ENCODE results near the gene G6PC3.
A peak's percentile ranks its signal among the peaks of the same experiment; 100 is the strongest.

G6PC3 gene

GRCh38 chr17:44093231-44093900 is 22.8 kb downstream of the G6PC3 start:
- no peak overlapping the region for H3K4me3 ChIP-seq (ENCODE audit: low read length in 2 of 2)

GRCh38 chr17:44094701-44095387 is 24.3 kb downstream of the G6PC3 start:
- H2AK5ac ChIP-seq (ENCODE audit: low read depth, low read length): no peak overlapping the region
- peak overlapping the region in 1 of 2 donors; percentile 45 for H3K4me3 ChIP-seq (ENCODE audit: low read length in 2 of 2)
- no peak overlapping the region for H4K91ac ChIP-seq (ENCODE audit: low read depth, low read length, poor library complexity)
- peaks cover 8% of the 10 kb centered on the region for H3K79me1 ChIP-seq (ENCODE audit: low read depth, low read length)
- DNase-seq (ENCODE audit: low spot score): no peak
- H3K9ac ChIP-seq (ENCODE audit: low read depth, low read length, poor library complexity): no peak overlapping the region
- no CpG with 5 or more reads among the region's 8 CpGs for WGBS, 2 donors (ENCODE audit: extremely low coverage in 2 of 2, insufficient read length in 2 of 2, insufficient replicate concordance in 1 of 2)
- peaks cover 16 to 24% of the 10 kb centered on the region in 2 donors for H3K36me3 ChIP-seq (replicated peaks in 1 of 2; ENCODE audit: control insufficient read depth in 2 of 2, insufficient read depth in 2 of 2, low read length in 2 of 2)
- no peak overlapping the region for H2BK120ac ChIP-seq (ENCODE audit: low read depth, low read length)
- H2BK15ac ChIP-seq (ENCODE audit: low read length): no peak overlapping the region
- no peak overlapping the region for H2AFZ ChIP-seq (ENCODE audit: low read length)
- no peak overlapping the region for H4K8ac ChIP-seq (ENCODE audit: low read depth, low read length)
- peak overlapping the region; percentile 50 for H3K4me2 ChIP-seq (ENCODE audit: insufficient read depth, low read length, poor library complexity, severe bottlenecking)
- H3K9me3 ChIP-seq (replicated peaks in 1 of 2; ENCODE audit: control insufficient read depth in 2 of 2, insufficient read depth in 1 of 2, low read depth in 1 of 2, low read length in 2 of 2): no peaks in the 10 kb centered on the region
- H3K27ac ChIP-seq (replicated peaks; ENCODE audit: low read length): peak overlapping the region; percentile 99
- H3K14ac ChIP-seq (ENCODE audit: low read length): no peak overlapping the region
- H3K4ac ChIP-seq (ENCODE audit: low read length): no peak overlapping the region
- no peak overlapping the region for H3K23ac ChIP-seq (ENCODE audit: low read depth, low read length, poor library complexity)
- H3K4me1 ChIP-seq (ENCODE audit: control insufficient read depth in 2 of 2, insufficient read depth in 1 of 2, low read depth in 1 of 2, low read length in 2 of 2): peaks cover 10 to 12% of the 10 kb centered on the region in 2 donors
- peak overlapping the region; percentile 85 for H2BK5ac ChIP-seq (ENCODE audit: low read length)
- peak overlapping the region; percentile 33 for H3K18ac ChIP-seq (ENCODE audit: low read length)
- no peak overlapping the region for H2BK12ac ChIP-seq (ENCODE audit: low read length)
- no peaks in the 10 kb centered on the region for H3K27me3 ChIP-seq (ENCODE audit: control insufficient read depth in 3 of 3, insufficient read depth in 3 of 3, low read depth in 1 of 3, low read length in 3 of 3)

More at GRCh38 chr17:44093231-44093900, 22.8 kb downstream of the G6PC3 start:
- Histone ChIP-seq H4K91ac (ENCODE audit: low read depth, low read length, poor library complexity) (no peak overlapping the region), H3K27me3 (ENCODE audit: control insufficient read depth in 3 of 3, insufficient read depth in 3 of 3, low read depth in 1 of 3, low read length in 3 of 3) (no peaks in the 10 kb centered on the region), H3K79me1 (ENCODE audit: low read depth, low read length) (peaks cover 8% of the 10 kb centered on the region), H3K4ac (ENCODE audit: low read length) (peak overlapping the region; percentile 40), H3K4me2 (ENCODE audit: insufficient read depth, low read length, poor library complexity, severe bottlenecking) (no peak overlapping the region), H3K4me1 (ENCODE audit: control insufficient read depth in 2 of 2, insufficient read depth in 1 of 2, low read depth in 1 of 2, low read length in 2 of 2) (peaks cover 10 to 13% of the 10 kb centered on the region in 2 donors), H2AFZ (ENCODE audit: low read length) (no peak overlapping the region), H2BK12ac (ENCODE audit: low read length) (no peak overlapping the region), H3K18ac (ENCODE audit: low read length) (peak overlapping the region; percentile 40), H3K23ac (ENCODE audit: low read depth, low read length, poor library complexity) (peak overlapping the region; percentile 46), H3K14ac (ENCODE audit: low read length) (peak overlapping the region; percentile 75), H2AK5ac (ENCODE audit: low read depth, low read length) (peak overlapping the region; percentile 78), H2BK15ac (ENCODE audit: low read length) (peak overlapping the region; percentile 65), H3K27ac (replicated peaks; ENCODE audit: low read length) (peak overlapping the region; percentile 6), H3K9me3 (replicated peaks in 1 of 2; ENCODE audit: control insufficient read depth in 2 of 2, insufficient read depth in 1 of 2, low read depth in 1 of 2, low read length in 2 of 2) (no peaks in the 10 kb centered on the region), H3K36me3 (replicated peaks in 1 of 2; ENCODE audit: control insufficient read depth in 2 of 2, insufficient read depth in 2 of 2, low read length in 2 of 2) (peaks cover 20 to 30% of the 10 kb centered on the region in 2 donors), H3K9ac (ENCODE audit: low read depth, low read length, poor library complexity) (peak overlapping the region; percentile 55), H4K8ac (ENCODE audit: low read depth, low read length) (no peak overlapping the region), H2BK120ac (ENCODE audit: low read depth, low read length) (no peak overlapping the region), H2BK5ac (ENCODE audit: low read length) (peak overlapping the region; percentile 8)
- no peak for DNase-seq (ENCODE audit: low spot score)
- no CpG with 5 or more reads among the region's 21 CpGs for WGBS, 2 donors (ENCODE audit: extremely low coverage in 2 of 2, insufficient read length in 2 of 2, insufficient replicate concordance in 1 of 2)

GRCh38 chr17:44095388-44095646 is 24.8 kb downstream of the G6PC3 start:
- Histone ChIP-seq H3K23ac (ENCODE audit: low read depth, low read length, poor library complexity) (no peak overlapping the region), H3K4me2 (ENCODE audit: insufficient read depth, low read length, poor library complexity, severe bottlenecking) (peak overlapping the region; percentile 50), H2AK5ac (ENCODE audit: low read depth, low read length) (no peak overlapping the region), H2BK15ac (ENCODE audit: low read length) (no peak overlapping the region), H2BK12ac (ENCODE audit: low read length) (no peak overlapping the region), H4K8ac (ENCODE audit: low read depth, low read length) (no peak overlapping the region), H4K91ac (ENCODE audit: low read depth, low read length, poor library complexity) (no peak overlapping the region), H3K14ac (ENCODE audit: low read length) (no peak overlapping the region), H3K4ac (ENCODE audit: low read length) (no peak overlapping the region), H3K36me3 (replicated peaks in 1 of 2; ENCODE audit: control insufficient read depth in 2 of 2, insufficient read depth in 2 of 2, low read length in 2 of 2) (peaks cover 16 to 24% of the 10 kb centered on the region in 2 donors), H3K79me1 (ENCODE audit: low read depth, low read length) (peaks cover 8% of the 10 kb centered on the region), H3K9ac (ENCODE audit: low read depth, low read length, poor library complexity) (no peak overlapping the region), H3K27ac (replicated peaks; ENCODE audit: low read length) (peak overlapping the region; percentile 99), H3K27me3 (ENCODE audit: control insufficient read depth in 3 of 3, insufficient read depth in 3 of 3, low read depth in 1 of 3, low read length in 3 of 3) (no peaks in the 10 kb centered on the region), H3K18ac (ENCODE audit: low read length) (peak overlapping the region; percentile 33), H3K9me3 (replicated peaks in 1 of 2; ENCODE audit: control insufficient read depth in 2 of 2, insufficient read depth in 1 of 2, low read depth in 1 of 2, low read length in 2 of 2) (no peaks in the 10 kb centered on the region), H2AFZ (ENCODE audit: low read length) (peak overlapping the region; percentile 78), H2BK120ac (ENCODE audit: low read depth, low read length) (no peak overlapping the region), H3K4me1 (ENCODE audit: control insufficient read depth in 2 of 2, insufficient read depth in 1 of 2, low read depth in 1 of 2, low read length in 2 of 2) (peaks cover 10 to 12% of the 10 kb centered on the region in 2 donors), H2BK5ac (ENCODE audit: low read length) (peak overlapping the region; percentile 85), H3K4me3 (ENCODE audit: low read length in 2 of 2) (peak overlapping the region in 1 of 2 donors; percentile 45)
- no CpG with 5 or more reads among the region's 2 CpGs for WGBS, 2 donors (ENCODE audit: extremely low coverage in 2 of 2, insufficient read length in 2 of 2, insufficient replicate concordance in 1 of 2)
- DNase-seq (ENCODE audit: low spot score): no peak
